Thymus (tissue), 11 donors: ENCODE data around the gene FBLN5. TPM values are rescaled to one million over a fixed set of nuclear protein-coding genes. Genes with fewer than 3 reads are reported as not detected.

Source experiments
- DNase-seq, 9 donors: peaks; one replicate each; pipeline ENCODE4 v3.0.0-alpha.2; 2013; ENCODE audit warnings: low spot score in 9 of 9, low read depth in 6 of 9, missing footprints in 1 of 9
- H3K27ac ChIP-seq, 2 donors: one replicate each; pipeline ENCODE4 v1.5.1; 2013; ENCODE audit warnings: control low read depth in 1 of 2, low read depth in 1 of 2, low read length in 1 of 2, mild to moderate bottlenecking in 1 of 2, moderate library complexity in 1 of 2
- H3K27me3 ChIP-seq, 2 donors: one replicate each; pipeline ENCODE4 v1.5.1; 2013; ENCODE audit warnings: low read length in 1 of 2; ENCODE audit not compliant: control insufficient read depth in 2 of 2, insufficient read depth in 1 of 2
- H3K36me3 ChIP-seq, 2 donors: one replicate each; pipeline ENCODE4 v1.5.1; 2013; ENCODE audit warnings: low read length in 1 of 2, mild to moderate bottlenecking in 1 of 2, moderate library complexity in 1 of 2; ENCODE audit not compliant: control insufficient read depth in 2 of 2, insufficient read depth in 2 of 2
- H3K4me1 ChIP-seq, 2 donors: one replicate each; pipeline ENCODE4 v1.5.1; 2013; ENCODE audit warnings: low read length in 2 of 2; ENCODE audit not compliant: control insufficient read depth in 2 of 2, insufficient read depth in 2 of 2
- H3K4me3 ChIP-seq, 2 donors: one replicate each; pipeline ENCODE4 v1.5.1; 2013; ENCODE audit warnings: low read length in 2 of 2, control low read depth in 1 of 2, mild to moderate bottlenecking in 1 of 2
- H3K9me3 ChIP-seq, 2 donors: one replicate each; pipeline ENCODE4 v1.5.1; 2013; ENCODE audit warnings: low read length in 1 of 2, mild to moderate bottlenecking in 1 of 2; ENCODE audit not compliant: control insufficient read depth in 2 of 2, insufficient read depth in 1 of 2
- WGBS: extraction: QIAGEN DNeasy Blood & Tissue Kit; methylation state at CpG from one replicate; pipeline ENCODE4 v1.1.7; 2013; 5-methylcytosine and 5-hydroxymethylcytosine counted together
- polyA plus RNA-seq: library from polyadenylated mRNA; stranded (reverse); fragments of 200-250 nt; gene quantifications from one replicate; pipeline ENCODE4 v1.2.3, GENCODE V29; 2013
- total RNA-seq: library from RNA; stranded (reverse); fragments of 120-200 nt; gene quantifications from one replicate; pipeline ENCODE4 v1.2.4, GENCODE V29; 2013
- donor health status: healthy.

The FBLN5 gene
- total and polyA plus RNA-seq, 2 donors: 32.2 to 61.3 TPM

GRCh38 chr14:91975763-91976162, 28.3 kb upstream of the FBLN5 start:
- H3K27ac ChIP-seq: no peak overlapping the region
- H3K9me3 ChIP-seq: no peaks in the 10 kb centered on the region
- no peaks in the 10 kb centered on the region for H3K27me3 ChIP-seq
- no peak for DNase-seq
- H3K4me3 ChIP-seq: no peak overlapping the region
- peaks cover 14 to 25% of the 10 kb centered on the region in 2 donors for H3K36me3 ChIP-seq
- H3K4me1 ChIP-seq: no peaks in the 10 kb centered on the region

DNA sequence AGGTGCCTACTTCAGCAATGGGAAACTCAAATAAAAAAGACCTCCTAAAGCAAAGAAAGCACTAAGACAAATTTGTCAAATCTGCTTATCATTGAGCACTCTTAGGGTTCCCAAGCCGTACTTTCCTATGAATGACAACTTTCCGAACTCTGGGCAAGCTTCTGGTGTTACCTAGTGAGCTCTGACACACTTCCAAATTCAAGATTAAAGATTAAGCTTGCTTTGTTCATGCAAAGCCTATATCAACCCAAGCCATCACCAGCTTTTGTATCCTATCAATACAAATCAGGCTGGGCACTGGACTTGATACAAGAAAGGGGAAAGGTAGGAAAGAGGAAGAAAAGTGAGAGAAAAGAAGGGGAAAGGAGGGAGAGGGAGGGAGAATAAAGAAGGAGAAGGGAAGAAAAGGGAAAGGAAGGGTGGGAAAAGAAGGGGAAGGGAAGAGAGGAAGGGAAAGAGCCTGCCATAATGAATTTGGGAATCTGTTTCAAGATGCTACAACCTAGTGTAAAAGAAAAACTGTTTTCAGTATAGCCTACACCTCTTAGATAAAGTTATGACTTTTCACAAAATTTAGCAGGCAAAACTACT, 23.8 kb upstream of the FBLN5 start:
- WGBS: 98% methylated on average over 2 of the region's 2 CpGs
- no peak for DNase-seq
- H3K27me3 ChIP-seq: no peaks in the 10 kb centered on the region
- peaks cover 21 to 43% of the 10 kb centered on the region in 2 donors for H3K36me3 ChIP-seq
- no peak overlapping the region for H3K4me3 ChIP-seq
- no peak overlapping the region for H3K27ac ChIP-seq
- H3K9me3 ChIP-seq: no peaks in the 10 kb centered on the region
- no peaks in the 10 kb centered on the region for H3K4me1 ChIP-seq

DNA sequence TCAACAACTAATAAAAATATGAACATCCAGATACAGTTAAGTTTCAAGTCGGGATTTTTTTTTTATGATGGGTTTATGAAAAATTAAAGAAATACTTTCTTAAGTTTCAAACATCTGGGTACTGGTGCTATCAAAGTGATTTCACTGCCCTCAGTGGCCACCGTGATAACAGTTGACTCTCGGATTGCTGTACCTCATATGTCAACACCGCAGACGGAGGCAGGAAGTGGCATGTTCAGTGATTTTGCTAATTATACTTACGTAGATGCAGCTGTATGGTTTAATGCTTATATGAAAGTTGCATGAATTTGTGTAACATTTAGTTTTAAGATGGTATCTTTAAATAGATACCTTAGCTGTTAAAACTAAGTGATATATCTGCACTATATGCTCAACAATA, 20.8 kb upstream of the FBLN5 start:
- 55% methylated on average over 6 of the region's 6 CpGs for WGBS
- H3K4me1 ChIP-seq: no peaks in the 10 kb centered on the region
- H3K36me3 ChIP-seq: peaks cover 15 to 40% of the 10 kb centered on the region in 2 donors

GRCh38 chr14:91964724-91965123, 17.2 kb upstream of the FBLN5 start:
- DNase-seq: no peak
- Histone ChIP-seq H3K4me3 (no peak overlapping the region), H3K27me3 (no peaks in the 10 kb centered on the region), H3K9me3 (no peaks in the 10 kb centered on the region), H3K27ac (no peak overlapping the region), H3K4me1 (no peaks in the 10 kb centered on the region), H3K36me3 (peaks cover 7 to 18% of the 10 kb centered on the region in 2 donors)
- WGBS: 93% methylated on average over 4 of the region's 4 CpGs

More for the DNA sequence above, 20.8 kb upstream of the FBLN5 start:
- Histone ChIP-seq H3K27ac (no peak overlapping the region), H3K27me3 (no peaks in the 10 kb centered on the region), H3K4me3 (no peak overlapping the region), H3K9me3 (no peaks in the 10 kb centered on the region)
- no peak for DNase-seq

GRCh38 chr14:91964011-91964410, 16.5 kb upstream of the FBLN5 start:
- H3K4me3 ChIP-seq: no peak overlapping the region
- 96% methylated on average over 1 of the region's 1 CpG for WGBS
- H3K27ac ChIP-seq: no peak overlapping the region
- H3K4me1 ChIP-seq: no peaks in the 10 kb centered on the region
- H3K36me3 ChIP-seq: peaks cover 3 to 13% of the 10 kb centered on the region in 2 donors
- no peak for DNase-seq
- H3K9me3 ChIP-seq: no peaks in the 10 kb centered on the region
- H3K27me3 ChIP-seq: no peaks in the 10 kb centered on the region

DNA sequence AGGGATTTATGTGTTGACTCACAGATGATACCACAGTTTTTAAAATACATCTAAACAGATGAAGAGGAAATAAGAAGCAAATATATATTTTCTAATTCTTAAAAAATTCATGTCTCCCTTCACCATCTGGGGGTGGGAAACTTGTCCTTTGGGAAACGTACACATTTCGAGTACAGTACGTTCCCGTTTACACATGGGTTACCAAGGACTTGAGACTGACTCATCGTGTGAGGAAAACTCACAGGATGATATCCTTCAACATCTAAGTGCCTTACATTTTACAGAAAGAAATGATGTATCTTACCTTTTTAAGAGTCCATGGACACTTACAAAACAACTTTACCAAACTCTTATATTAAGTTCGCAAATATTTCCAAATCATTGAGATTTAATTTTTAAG, 16.0 kb upstream of the FBLN5 start:
- Histone ChIP-seq H3K4me3 (no peak overlapping the region), H3K36me3 (peaks cover 0 to 8% of the 10 kb centered on the region in 2 donors), H3K4me1 (no peaks in the 10 kb centered on the region), H3K27me3 (no peaks in the 10 kb centered on the region), H3K27ac (no peak overlapping the region), H3K9me3 (no peaks in the 10 kb centered on the region)
- WGBS: 97% methylated on average over 6 of the region's 6 CpGs
- no peak for DNase-seq

DNA sequence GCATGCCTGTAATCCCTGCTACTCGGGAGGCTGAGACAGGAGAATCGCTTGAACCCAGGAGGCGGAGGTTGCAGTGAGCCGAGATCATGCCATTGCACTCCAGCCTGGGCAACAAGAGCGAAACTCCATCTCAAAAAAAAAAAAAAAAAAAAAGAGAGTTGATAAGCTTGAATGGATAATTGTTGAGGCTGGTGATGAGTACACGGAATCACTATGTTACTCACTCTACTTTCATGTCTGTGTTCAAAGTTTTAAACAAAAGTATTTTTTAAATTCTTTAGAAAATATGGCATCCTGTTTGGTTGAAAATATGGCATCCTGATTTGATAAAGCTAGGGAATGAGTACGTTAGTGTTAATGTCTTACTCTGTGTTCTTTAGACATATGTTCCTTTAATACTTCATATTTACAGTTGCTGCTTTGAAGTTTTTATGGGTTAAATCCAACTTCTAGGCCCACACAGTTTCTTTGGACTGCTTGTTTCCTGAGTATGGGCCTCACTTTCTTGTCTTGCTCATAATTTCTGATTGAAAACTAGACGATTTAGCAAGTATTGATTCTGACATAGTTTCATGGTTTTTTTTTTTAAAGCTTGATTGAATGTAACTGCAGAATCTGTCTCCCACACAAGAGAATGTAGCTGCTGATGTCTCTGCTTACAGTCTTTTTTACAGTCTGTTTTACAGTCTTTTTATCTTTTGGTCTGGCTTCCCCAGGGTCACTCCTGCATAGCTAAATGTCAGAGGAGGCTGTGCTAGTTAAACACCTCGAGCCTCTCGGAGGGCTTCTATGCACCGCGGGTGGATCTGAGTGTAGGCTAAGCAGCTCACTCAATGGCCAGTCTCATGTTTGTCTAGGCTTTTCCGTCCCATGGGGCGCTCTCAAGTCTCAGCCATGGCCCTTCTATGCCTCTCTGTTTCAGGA, 14.1 kb upstream of the FBLN5 start:
- Histone ChIP-seq H3K27ac (no peak overlapping the region), H3K4me3 (no peak overlapping the region), H3K36me3 (peaks cover 0 to 4% of the 10 kb centered on the region in 2 donors), H3K27me3 (no peaks in the 10 kb centered on the region), H3K9me3 (no peaks in the 10 kb centered on the region), H3K4me1 (no peaks in the 10 kb centered on the region)
- 92% methylated on average over 13 of the region's 14 CpGs for WGBS
- no peak for DNase-seq

GRCh38 chr14:91957876-91958313, 10.4 kb upstream of the FBLN5 start:
- peaks cover 0 to 2% of the 10 kb centered on the region in 2 donors for H3K27me3 ChIP-seq
- WGBS: 97% methylated on average over 9 of the region's 9 CpGs
- no peaks in the 10 kb centered on the region for H3K36me3 ChIP-seq
- no peak overlapping the region for H3K27ac ChIP-seq
- no peaks in the 10 kb centered on the region for H3K9me3 ChIP-seq
- no peak overlapping the region for H3K4me3 ChIP-seq
- no peaks in the 10 kb centered on the region for H3K4me1 ChIP-seq
- no peak for DNase-seq

- H3K9me3 ChIP-seq: no peaks in the 10 kb centered on the region
- H3K36me3 ChIP-seq: no peaks in the 10 kb centered on the region
- no peak for DNase-seq
- peaks cover 0 to 2% of the 10 kb centered on the region in 2 donors for H3K27me3 ChIP-seq
- no peak overlapping the region for H3K27ac ChIP-seq
- no peak overlapping the region for H3K4me3 ChIP-seq
- H3K4me1 ChIP-seq: no peaks in the 10 kb centered on the region
- WGBS: 95% methylated on average over 5 of the region's 5 CpGs
These were observed 9.1 kb upstream of the FBLN5 start for GRCh38 chr14:91956616-91957015.
